Stomach smooth muscle (tissue), 2 donors: ENCODE results near the gene FAM174B.

ENCODE experiments used
- H3K27ac ChIP-seq: one replicate; pipeline ENCODE4 v1.7.0; 2013; ENCODE audit warnings: mild to moderate bottlenecking, low read length, inconsistent platforms
- H3K27me3 ChIP-seq, 2 donors: one replicate each; pipeline ENCODE4 v1.7.0; 2013; ENCODE audit warnings: low read length in 2 of 2; ENCODE audit not compliant: insufficient read depth in 2 of 2, control insufficient read depth in 1 of 2
- H3K36me3 ChIP-seq, 2 donors: one replicate each; pipeline ENCODE4 v1.7.0; 2013; ENCODE audit warnings: low read length in 2 of 2; ENCODE audit not compliant: control insufficient read depth in 2 of 2, insufficient read depth in 2 of 2
- H3K4me1 ChIP-seq: one replicate; pipeline ENCODE4 v1.7.0; 2013; ENCODE audit warnings: low read length; ENCODE audit not compliant: control insufficient read depth, insufficient read depth
- H3K4me3 ChIP-seq, 2 donors: one replicate each; pipeline ENCODE4 v1.7.0; 2013; ENCODE audit warnings: low read length in 2 of 2
- H3K9ac ChIP-seq, 2 donors: one replicate each; pipeline ENCODE4 v1.7.0; 2013; ENCODE audit warnings: low read length in 2 of 2, mild to moderate bottlenecking in 1 of 2
- H3K9me3 ChIP-seq, 2 donors: one replicate each; pipeline ENCODE4 v1.7.0; 2013; ENCODE audit warnings: low read length in 2 of 2; ENCODE audit not compliant: control insufficient read depth in 2 of 2
- donor health status: healthy.
- donor health status: Pancreatic carcinoma.

Gene FAM174B

GRCh38 chr15:92655178-92655995 lies at the start of gene FAM174B:
Gene FAM174B (minus strand): TSS chr15:92655775.
- H3K9ac ChIP-seq = peak within 1 kb of the TSS; percentile 54 to 58
- H3K27ac ChIP-seq = peak within 1 kb of the TSS; percentile 41
- H3K36me3 ChIP-seq = no peaks in the 10 kb centered on the region
- H3K4me3 ChIP-seq = peak within 1 kb of the TSS; percentile 67 to 79
- peaks cover 36% of the 10 kb centered on the region for H3K4me1 ChIP-seq
- no peaks in the 10 kb centered on the region for H3K9me3 ChIP-seq
- no peaks in the 10 kb centered on the region for H3K27me3 ChIP-seq

GRCh38 chr15:92696096-92696495 lies 40.5 kb upstream of the FAM174B start:
- H3K9me3 ChIP-seq = no peaks in the 10 kb centered on the region
- H3K4me3 ChIP-seq = no peak overlapping the region
- H3K27me3 ChIP-seq = no peaks in the 10 kb centered on the region
- H3K9ac ChIP-seq = no peak overlapping the region
- H3K36me3 ChIP-seq = no peaks in the 10 kb centered on the region
- no peaks in the 10 kb centered on the region for H3K4me1 ChIP-seq
- H3K27ac ChIP-seq = no peak overlapping the region

- Histone ChIP-seq H3K9ac (no peak overlapping the region), H3K27me3 (no peaks in the 10 kb centered on the region), H3K4me3 (no peak overlapping the region), H3K4me1 (no peaks in the 10 kb centered on the region), H3K9me3 (no peaks in the 10 kb centered on the region), H3K36me3 (no peaks in the 10 kb centered on the region), H3K27ac (no peak overlapping the region)
Measured at GRCh38 chr15:92693691-92694331, 38.2 kb upstream of the FAM174B start.

- Histone ChIP-seq H3K4me1 (no peaks in the 10 kb centered on the region), H3K9me3 (peaks cover 0 to 5% of the 10 kb centered on the region in 2 donors), H3K9ac (no peak overlapping the region), H3K27me3 (no peaks in the 10 kb centered on the region), H3K27ac (no peak overlapping the region), H3K36me3 (no peaks in the 10 kb centered on the region), H3K4me3 (no peak overlapping the region)
Measured at GRCh38 chr15:92690395-92690794, 34.8 kb upstream of the FAM174B start.

- H3K9ac ChIP-seq = no peak overlapping the region
- no peaks in the 10 kb centered on the region for H3K27me3 ChIP-seq
- H3K9me3 ChIP-seq = peaks cover 0 to 5% of the 10 kb centered on the region in 2 donors
- no peaks in the 10 kb centered on the region for H3K4me1 ChIP-seq
- H3K27ac ChIP-seq = no peak overlapping the region
- H3K36me3 ChIP-seq = no peaks in the 10 kb centered on the region
- H3K4me3 ChIP-seq = no peak overlapping the region
Measured at GRCh38 chr15:92687746-92688145, 32.2 kb upstream of the FAM174B start.

GRCh38 chr15:92687195-92687602 lies 31.6 kb upstream of the FAM174B start:
- no peak overlapping the region for H3K4me3 ChIP-seq
- no peaks in the 10 kb centered on the region for H3K27me3 ChIP-seq
- H3K9ac ChIP-seq = no peak overlapping the region
- H3K36me3 ChIP-seq = no peaks in the 10 kb centered on the region
- peaks cover 0 to 5% of the 10 kb centered on the region in 2 donors for H3K9me3 ChIP-seq
- H3K27ac ChIP-seq = no peak overlapping the region
- H3K4me1 ChIP-seq = no peaks in the 10 kb centered on the region

GRCh38 chr15:92683511-92683834 lies 27.9 kb upstream of the FAM174B start:
- H3K9ac ChIP-seq = no peak overlapping the region

GRCh38 chr15:92682741-92683510 lies 27.4 kb upstream of the FAM174B start:
- no peak overlapping the region for H3K4me3 ChIP-seq
- H3K4me1 ChIP-seq = no peaks in the 10 kb centered on the region
- no peak overlapping the region for H3K27ac ChIP-seq

More at GRCh38 chr15:92683511-92683834, 27.9 kb upstream of the FAM174B start:
- Histone ChIP-seq H3K9me3 (peaks cover 0 to 2% of the 10 kb centered on the region in 2 donors), H3K4me1 (no peaks in the 10 kb centered on the region), H3K27me3 (no peaks in the 10 kb centered on the region), H3K4me3 (no peak overlapping the region), H3K36me3 (no peaks in the 10 kb centered on the region), H3K27ac (no peak overlapping the region)

GRCh38 chr15:92681141-92681631 lies 25.6 kb upstream of the FAM174B start:
- Histone ChIP-seq H3K4me3 (no peak overlapping the region), H3K27me3 (no peaks in the 10 kb centered on the region), H3K9ac (no peak overlapping the region), H3K9me3 (no peaks in the 10 kb centered on the region), H3K36me3 (no peaks in the 10 kb centered on the region), H3K4me1 (no peaks in the 10 kb centered on the region), H3K27ac (no peak overlapping the region)

More at GRCh38 chr15:92682741-92683510, 27.4 kb upstream of the FAM174B start:
- Histone ChIP-seq H3K9me3 (no peaks in the 10 kb centered on the region), H3K9ac (no peak overlapping the region), H3K27me3 (no peaks in the 10 kb centered on the region), H3K36me3 (no peaks in the 10 kb centered on the region)

- no peaks in the 10 kb centered on the region for H3K4me1 ChIP-seq
- H3K9ac ChIP-seq = no peak overlapping the region
- H3K36me3 ChIP-seq = no peaks in the 10 kb centered on the region
- H3K27ac ChIP-seq = no peak overlapping the region
- H3K4me3 ChIP-seq = no peak overlapping the region
- no peaks in the 10 kb centered on the region for H3K27me3 ChIP-seq
- no peaks in the 10 kb centered on the region for H3K9me3 ChIP-seq
Measured at GRCh38 chr15:92677999-92678398, 22.4 kb upstream of the FAM174B start.
